ENCODE data around the gene SND1.

- TF ChIP-seq POLR2AphosphoS5 (IDR thresholded peaks at IDR 0.05) (no peak), POLR2A (IDR thresholded peaks at IDR 0.05) (no peak)
- TF ChIP-seq, protein P1, sequence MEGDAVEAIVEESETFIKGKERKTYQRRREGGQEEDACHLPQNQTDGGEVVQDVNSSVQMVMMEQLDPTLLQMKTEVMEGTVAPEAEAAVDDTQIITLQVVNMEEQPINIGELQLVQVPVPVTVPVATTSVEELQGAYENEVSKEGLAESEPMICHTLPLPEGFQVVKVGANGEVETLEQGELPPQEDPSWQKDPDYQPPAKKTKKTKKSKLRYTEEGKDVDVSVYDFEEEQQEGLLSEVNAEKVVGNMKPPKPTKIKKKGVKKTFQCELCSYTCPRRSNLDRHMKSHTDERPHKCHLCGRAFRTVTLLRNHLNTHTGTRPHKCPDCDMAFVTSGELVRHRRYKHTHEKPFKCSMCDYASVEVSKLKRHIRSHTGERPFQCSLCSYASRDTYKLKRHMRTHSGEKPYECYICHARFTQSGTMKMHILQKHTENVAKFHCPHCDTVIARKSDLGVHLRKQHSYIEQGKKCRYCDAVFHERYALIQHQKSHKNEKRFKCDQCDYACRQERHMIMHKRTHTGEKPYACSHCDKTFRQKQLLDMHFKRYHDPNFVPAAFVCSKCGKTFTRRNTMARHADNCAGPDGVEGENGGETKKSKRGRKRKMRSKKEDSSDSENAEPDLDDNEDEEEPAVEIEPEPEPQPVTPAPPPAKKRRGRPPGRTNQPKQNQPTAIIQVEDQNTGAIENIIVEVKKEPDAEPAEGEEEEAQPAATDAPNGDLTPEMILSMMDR (IDR thresholded peaks at IDR 0.05): no peak
Measured at GRCh38 chr7:128029405-128029995, 377.5 kb downstream of the SND1 start.

All from breast epithelium (tissue), 3 donors.